NCI-H1048 (cell line): ENCODE results near the gene THG1L.
"Not testable (repeated sequence)": the region's sequence is repeated elsewhere in the genome, so short reads cannot be mapped to it uniquely, and the experiment has no call there.

Experiments
- DNase-seq: peaks from one replicate; lab custom pipeline; 2025; lab: John Stamatoyannopoulos, UW

The THG1L gene

DNA sequence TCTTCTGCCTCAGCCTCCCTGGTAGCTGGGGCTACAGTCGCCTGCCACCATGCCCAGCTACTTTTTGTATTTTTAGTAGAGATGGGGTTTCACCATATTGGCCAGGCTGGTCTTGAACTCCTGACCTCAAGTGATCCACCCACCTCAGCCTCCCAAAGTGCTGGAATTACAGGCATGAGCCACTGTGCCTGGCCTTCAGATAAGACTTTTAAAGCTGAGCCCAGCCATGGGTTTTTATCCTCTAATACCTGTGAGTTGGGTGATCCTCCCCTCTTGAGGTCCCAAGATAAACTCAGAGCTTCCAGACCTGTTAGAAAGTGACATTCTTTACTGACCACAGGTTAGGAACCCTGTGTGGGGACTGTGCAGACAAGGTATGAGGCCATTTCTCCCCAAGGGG, 3.4 kb upstream of the THG1L start:
- not testable (repeated sequence) for DNase-seq

DNA sequence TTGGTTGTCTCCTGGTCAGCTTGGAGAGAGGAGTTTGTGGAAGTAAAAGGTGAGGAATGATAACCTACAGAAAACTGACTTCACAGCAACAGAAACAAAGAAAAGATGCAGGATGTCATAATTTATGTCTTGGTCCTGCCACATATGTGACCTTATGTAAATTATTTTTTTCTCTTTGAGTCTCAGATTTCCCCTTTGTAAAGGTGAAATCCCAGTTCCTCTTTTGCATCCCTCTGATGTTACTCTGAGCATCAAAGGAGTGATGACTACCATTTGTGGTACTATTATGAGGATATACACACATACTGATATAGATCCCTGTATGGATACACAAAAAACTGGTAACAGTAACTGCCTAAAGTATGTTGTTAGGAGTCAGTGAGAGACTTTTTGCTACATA, 1.4 kb upstream of the THG1L start:
- DNase-seq: no peak

DNA sequence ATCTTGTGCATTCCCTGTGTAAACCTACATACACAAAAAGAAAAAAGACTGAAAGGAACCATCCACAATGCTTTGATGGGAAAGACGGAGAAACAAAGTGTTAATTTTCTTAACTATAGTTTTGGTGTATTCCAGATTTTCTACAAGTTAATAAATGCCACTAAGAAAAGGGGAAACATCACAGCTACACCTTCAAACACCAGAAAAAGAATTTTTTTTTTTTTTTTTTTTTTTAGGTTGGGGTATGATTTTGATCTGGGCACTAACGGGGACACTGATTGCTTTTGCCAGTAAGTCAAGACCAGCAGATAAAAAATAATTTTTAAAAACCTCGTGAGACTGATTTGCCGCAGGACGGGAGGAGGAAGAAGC, 334 bp upstream of the THG1L start:
- DNase-seq: no peak

DNA sequence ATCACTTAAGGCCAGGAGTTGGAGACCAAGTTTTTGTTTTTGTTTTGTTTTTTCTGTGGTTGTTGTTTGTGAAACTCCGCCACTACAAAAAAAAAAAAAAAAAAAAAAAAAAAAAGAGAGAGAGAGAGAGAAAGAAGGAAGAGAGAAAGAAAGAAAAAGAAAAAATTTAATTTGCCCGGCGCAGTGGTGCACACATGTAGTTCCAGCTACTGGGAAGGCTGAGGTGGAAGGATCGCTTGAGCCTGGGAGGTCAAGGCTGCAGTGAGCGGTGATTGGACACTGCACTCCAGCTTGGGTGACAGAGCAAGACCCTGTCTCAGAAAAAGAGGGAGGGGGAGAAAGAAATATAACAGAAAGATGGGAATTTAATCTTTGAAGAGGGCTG, 902 bp downstream of the THG1L start:
- DNase-seq: no peak

DNA sequence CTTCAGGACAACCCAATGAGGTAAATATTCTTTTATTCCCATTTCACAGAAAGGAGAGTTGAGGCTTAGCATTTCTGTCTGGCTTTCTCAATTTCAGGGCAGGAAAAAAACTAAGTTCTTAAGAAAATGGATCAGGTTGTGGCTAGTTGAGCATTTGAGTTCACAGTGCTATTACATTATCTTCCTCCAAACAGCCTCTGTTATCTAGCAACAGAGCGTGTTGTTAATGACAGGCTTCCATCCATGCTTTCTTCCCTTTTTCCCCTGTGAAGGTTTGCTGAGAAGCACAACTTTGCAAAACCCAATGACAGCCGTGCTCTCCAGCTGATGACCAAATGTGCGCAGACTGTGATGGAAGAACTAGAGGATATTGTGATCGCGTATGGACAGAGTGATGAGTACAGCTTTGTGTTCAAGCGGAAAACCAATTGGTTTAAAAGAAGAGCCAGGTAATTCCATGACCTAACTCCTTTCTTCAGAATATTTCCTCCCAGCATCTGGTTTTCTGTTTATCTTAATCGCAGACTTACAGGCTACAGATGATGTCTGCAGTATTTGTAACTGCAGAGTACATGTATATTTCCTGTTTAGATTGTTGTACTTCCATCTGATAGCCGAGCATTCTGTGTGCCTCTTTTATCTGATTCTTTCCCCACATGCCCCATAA, 1.5 kb downstream of the THG1L start:
- no peak for DNase-seq

DNA sequence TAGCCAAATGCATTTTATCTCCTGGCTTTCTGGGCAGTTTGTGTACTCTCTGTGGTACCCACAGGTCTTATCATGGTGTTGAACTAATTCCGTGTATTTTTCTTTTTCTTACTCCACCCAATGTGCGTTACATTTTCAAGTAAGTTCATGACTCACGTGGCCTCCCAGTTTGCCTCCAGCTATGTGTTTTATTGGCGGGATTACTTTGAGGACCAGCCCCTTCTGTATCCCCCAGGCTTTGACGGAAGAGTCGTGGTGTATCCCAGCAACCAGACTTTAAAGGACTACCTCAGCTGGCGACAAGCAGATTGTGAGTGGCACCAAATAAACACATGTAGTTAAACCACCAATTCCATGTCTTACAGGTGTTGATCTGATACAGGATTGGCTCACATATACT, 3.2 kb downstream of the THG1L start:
- DNase-seq: no peak

DNA sequence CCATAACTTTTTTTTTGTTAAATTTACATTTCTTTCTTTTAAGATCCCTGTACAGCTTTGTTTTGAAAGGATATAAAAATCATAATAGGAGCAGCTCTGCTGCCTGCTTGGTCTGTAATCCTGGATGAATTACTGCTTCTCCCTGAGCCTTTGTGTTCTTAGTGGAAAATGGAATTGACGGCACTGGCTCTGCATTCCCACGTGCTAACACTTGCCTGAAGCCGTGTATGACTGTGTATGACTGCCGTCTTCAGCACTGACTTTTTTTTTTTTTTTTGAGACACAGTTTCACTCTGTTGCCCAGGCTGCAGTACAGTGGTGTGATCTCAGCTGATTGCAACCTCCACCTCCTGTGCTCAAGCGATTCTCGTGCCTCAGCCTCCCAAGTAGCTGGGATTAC, 4.8 kb downstream of the THG1L start:
- DNase-seq: no peak

DNA sequence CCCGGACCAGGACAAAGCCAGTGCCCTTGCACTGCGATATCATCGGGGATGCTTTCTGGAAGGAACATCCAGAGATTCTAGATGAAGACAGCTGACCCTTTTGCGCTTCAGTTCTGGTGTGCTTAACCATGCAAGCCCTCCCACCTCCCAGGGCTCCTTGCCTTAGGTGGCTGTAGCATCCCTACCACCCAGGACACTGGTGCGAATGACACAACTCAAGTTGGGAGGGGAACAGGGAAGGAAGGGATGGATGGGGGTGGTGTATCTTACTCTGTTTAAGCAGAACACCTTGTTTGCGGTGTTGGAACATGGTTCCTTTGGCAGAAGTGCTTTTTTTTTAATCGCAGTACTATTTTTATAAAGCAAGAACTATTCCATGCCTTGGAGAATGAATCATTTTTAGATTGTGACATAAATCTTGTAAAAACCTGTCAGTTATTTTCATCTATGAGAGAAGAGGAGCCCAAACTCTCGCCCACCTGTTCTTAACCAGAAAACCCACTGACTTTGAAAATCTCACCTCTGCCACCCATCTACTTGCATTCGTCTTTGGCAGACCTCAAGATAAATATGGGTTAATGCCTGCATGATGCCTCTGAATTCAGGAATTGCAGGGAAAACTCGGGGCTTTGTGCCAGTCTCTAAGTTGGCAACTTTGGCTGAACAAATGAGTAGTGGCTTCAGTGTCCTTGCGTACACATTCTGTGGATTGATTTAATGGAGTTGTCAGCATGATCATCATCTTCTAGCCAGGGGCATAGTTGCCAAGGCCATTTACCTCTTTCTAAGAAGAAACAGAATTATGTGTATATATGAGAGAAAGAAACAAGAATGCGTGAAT, 8.4 kb downstream of the THG1L start:
- no peak for DNase-seq

- DNase-seq: no peak
Observed at GRCh38 chr5:157740229-157740610, 9.0 kb downstream of the THG1L start.

GRCh38 chr5:157741131-157741530, 9.9 kb downstream of the THG1L start:
- no peak for DNase-seq

- peak; percentile 75 for DNase-seq
Observed at GRCh38 chr5:157743163-157744050, 12.2 kb downstream of the THG1L start, which contains the start of gene LSM11. Gene LSM11 (plus strand): TSS chr5:157743712. CDS start chr5:157743751, 39 bp downstream.

- no peak for DNase-seq
Observed at GRCh38 chr5:157744051-157745011, 13.1 kb downstream of the THG1L start.

DNA sequence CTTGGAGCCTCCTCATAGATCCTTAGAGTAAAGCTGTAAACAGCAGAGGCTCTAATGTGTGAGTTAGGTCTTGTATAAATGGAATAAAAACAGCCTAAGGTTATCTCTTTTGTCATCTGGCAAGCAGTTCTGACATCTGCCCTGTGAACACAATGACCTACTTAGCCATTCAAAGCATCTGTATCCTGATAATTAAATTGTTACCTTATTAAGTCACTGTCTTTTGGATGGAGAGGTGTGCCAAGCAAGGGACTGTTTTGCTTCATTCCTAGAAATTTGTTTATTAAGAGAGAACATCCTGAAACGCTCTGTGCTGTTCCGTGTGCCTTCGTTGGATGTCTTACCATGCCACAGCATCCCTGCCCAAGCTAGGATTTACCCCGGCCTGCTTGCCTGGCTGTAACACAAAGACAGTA, 13.8 kb downstream of the THG1L start:
- no peak for DNase-seq

- no peak for DNase-seq
Observed at GRCh38 chr5:157747173-157747740, 16.0 kb downstream of the THG1L start.

- DNase-seq: no peak
Observed at GRCh38 chr5:157747766-157748700, 16.8 kb downstream of the THG1L start.

GRCh38 chr5:157748760-157749461, 17.7 kb downstream of the THG1L start:
- DNase-seq: no peak

- no peak for DNase-seq
Observed at GRCh38 chr5:157749462-157749799, 18.2 kb downstream of the THG1L start.

DNA sequence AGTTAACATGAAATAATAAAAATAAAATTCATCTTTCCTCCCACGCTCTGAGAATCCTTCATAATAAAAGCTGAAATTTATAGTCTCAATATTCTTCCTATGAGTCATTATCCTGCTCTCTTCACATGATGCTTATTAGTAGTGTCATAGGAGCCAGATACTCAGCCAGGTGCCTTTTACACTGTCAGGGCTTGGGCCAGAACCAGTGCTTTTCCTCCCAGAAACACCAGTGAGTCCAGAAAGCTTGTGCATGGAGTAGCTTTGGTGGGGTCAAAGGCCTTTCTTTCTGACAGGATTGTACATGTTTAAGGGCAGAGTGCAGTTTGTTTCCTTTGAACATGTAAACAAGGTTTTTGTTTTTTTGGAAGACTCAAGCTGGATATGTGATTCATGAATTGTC, 19.1 kb downstream of the THG1L start:
- no peak for DNase-seq

GRCh38 chr5:157756122-157756521, 24.9 kb downstream of the THG1L start:
- no peak for DNase-seq
